Loucy (cell line): ENCODE results near the gene SCTR.

Experiments
- EZH2phosphoT487 ChIP-seq: fragments of 200-600 bp; IDR thresholded peaks from 2 replicates; pipeline ENCODE4 v1.6.1; 2018; ENCODE audit warnings: antibody characterized with exemption, mild to moderate bottlenecking, moderate library complexity, borderline replicate concordance
- TF ChIP-seq, protein P1 (sequence below): fragments of 200-600 bp; sonication (generic); conservative IDR thresholded peaks from 2 replicates; pipeline ENCODE4 v1.5.1; 2014; ENCODE audit warnings: mild to moderate bottlenecking, antibody characterized with exemption, low read length

- TF ChIP-seq, protein P1, sequence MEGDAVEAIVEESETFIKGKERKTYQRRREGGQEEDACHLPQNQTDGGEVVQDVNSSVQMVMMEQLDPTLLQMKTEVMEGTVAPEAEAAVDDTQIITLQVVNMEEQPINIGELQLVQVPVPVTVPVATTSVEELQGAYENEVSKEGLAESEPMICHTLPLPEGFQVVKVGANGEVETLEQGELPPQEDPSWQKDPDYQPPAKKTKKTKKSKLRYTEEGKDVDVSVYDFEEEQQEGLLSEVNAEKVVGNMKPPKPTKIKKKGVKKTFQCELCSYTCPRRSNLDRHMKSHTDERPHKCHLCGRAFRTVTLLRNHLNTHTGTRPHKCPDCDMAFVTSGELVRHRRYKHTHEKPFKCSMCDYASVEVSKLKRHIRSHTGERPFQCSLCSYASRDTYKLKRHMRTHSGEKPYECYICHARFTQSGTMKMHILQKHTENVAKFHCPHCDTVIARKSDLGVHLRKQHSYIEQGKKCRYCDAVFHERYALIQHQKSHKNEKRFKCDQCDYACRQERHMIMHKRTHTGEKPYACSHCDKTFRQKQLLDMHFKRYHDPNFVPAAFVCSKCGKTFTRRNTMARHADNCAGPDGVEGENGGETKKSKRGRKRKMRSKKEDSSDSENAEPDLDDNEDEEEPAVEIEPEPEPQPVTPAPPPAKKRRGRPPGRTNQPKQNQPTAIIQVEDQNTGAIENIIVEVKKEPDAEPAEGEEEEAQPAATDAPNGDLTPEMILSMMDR = no peak
- TF ChIP-seq EZH2phosphoT487 = no peak
These were observed 70.2 kb downstream of the SCTR start for GRCh38 chr2:119453972-119454593.
